Measurements from ENCODE around the gene SHISA7.

SHISA7 gene

DNA sequence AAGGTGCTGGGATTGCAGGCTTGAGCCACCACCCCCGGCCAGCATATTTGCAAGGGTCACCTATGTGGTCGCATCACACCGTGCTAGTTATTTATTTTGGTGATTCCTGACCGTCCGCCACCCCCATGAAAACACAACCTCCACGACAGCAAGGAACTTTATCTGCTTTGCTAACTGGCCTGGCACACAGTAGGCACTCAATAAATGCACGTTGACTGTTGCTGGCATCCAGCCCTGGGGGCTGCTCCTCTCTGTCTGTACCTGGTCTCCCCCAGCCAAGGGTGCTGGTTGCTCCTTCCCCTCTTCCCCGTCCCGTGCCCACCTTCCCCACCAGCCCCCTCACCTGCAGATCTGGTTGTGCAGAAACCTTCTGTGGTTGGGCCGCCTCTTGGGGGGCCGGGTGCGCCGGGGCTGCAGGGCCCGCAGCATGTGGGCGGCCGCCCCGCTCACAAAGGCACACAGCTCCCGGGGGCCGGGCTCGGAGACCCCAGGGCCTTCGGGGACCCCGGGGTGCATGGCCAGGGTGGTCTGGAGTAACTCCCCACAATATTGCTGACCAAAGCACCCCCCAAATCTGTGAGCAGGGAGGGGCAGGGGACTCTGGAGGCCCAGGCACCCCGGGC lies 21.1 kb upstream of the SHISA7 start:
- TF ChIP-seq, protein P1, sequence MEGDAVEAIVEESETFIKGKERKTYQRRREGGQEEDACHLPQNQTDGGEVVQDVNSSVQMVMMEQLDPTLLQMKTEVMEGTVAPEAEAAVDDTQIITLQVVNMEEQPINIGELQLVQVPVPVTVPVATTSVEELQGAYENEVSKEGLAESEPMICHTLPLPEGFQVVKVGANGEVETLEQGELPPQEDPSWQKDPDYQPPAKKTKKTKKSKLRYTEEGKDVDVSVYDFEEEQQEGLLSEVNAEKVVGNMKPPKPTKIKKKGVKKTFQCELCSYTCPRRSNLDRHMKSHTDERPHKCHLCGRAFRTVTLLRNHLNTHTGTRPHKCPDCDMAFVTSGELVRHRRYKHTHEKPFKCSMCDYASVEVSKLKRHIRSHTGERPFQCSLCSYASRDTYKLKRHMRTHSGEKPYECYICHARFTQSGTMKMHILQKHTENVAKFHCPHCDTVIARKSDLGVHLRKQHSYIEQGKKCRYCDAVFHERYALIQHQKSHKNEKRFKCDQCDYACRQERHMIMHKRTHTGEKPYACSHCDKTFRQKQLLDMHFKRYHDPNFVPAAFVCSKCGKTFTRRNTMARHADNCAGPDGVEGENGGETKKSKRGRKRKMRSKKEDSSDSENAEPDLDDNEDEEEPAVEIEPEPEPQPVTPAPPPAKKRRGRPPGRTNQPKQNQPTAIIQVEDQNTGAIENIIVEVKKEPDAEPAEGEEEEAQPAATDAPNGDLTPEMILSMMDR (IDR thresholded peaks at IDR 0.05; ENCODE audit: extremely low read depth, missing control alignments), result no peak
- DNase-seq (ENCODE audit: low spot score), result no peak

DNA sequence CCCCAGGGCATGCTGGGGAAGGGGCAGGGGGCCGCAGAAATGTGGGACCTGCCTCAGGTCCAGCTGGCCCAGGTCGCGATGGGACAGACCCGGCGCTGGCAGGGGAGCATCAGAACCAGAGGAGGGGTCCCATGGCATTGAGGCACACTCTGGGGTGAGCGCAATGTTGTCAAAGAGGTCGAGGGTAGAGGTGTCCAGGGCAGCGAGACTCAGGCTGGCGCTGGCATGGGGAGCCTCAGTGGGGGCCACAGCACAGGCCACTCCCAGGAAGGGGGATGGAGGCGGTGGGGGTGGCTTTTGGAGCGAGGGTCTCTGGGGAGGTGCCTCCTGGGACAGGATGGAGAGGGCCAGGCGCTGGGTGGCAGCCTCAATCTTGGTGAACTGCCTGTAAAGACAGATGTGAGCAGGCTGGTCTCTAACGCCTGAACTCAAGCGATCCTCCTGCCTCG lies 20.5 kb upstream of the SHISA7 start:
- no peak for DNase-seq (ENCODE audit: low spot score)
- TF ChIP-seq, protein P1 (IDR thresholded peaks at IDR 0.05; ENCODE audit: extremely low read depth, missing control alignments), result no peak

DNA sequence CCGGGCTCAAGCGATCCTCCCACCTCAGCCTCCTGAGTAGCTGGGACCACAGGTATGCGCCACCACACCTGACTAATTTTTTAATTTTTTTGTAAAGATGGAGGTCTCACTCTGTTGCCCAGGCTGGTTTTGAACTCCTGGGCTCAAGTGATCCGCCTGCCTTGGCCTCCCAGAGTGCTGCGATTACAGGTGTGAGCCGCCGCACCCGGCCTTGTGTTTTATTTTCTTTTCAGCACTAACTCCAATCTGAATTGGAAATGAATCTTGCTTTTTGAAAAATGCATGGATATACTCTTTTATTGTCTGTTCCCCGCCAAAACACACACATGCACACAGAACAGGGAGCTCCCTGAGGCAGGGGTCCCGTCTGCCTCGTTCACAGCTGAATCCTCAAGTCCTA lies 19.6 kb upstream of the SHISA7 start:
- TF ChIP-seq, protein P1 (IDR thresholded peaks at IDR 0.05; ENCODE audit: extremely low read depth, missing control alignments), result no peak

DNA sequence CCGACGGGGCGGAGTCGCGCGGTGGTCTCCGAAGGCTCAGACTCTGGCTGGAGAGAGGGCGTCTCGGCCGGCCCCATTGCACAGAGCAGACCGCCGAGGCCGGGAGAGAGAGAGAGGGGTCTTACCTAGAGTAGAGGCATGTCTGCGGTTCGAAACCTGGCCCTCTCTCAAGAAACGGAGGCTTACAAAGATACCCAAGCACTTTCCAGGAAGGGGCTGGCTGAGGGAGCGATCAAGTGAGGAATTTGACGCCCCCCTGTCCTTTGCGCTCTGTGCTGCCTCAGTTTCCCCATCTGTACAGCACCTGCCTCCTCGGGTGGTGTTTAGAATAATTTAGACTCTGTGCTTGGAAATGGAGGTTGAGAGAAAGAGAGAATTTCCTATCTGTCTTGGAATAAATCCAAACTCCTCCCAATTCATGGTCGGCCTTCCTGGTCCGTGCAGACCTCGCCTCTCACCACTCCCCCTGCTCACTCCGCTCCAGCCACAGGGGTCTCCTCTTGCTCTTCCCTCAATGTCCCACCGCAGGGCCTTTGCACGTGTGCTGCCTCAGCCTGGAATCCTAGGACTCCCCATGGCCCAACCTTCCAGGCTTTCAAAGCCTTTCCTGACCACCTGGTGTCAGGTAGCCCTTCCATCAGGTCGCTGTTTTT lies 19.0 kb upstream of the SHISA7 start:
- TF ChIP-seq, protein P1 (IDR thresholded peaks at IDR 0.05; ENCODE audit: extremely low read depth, missing control alignments), result no peak
- no peak for DNase-seq (ENCODE audit: low spot score)

More for the DNA sequence above, 19.6 kb upstream of the SHISA7 start:
- DNase-seq (ENCODE audit: low spot score), result no peak

DNA sequence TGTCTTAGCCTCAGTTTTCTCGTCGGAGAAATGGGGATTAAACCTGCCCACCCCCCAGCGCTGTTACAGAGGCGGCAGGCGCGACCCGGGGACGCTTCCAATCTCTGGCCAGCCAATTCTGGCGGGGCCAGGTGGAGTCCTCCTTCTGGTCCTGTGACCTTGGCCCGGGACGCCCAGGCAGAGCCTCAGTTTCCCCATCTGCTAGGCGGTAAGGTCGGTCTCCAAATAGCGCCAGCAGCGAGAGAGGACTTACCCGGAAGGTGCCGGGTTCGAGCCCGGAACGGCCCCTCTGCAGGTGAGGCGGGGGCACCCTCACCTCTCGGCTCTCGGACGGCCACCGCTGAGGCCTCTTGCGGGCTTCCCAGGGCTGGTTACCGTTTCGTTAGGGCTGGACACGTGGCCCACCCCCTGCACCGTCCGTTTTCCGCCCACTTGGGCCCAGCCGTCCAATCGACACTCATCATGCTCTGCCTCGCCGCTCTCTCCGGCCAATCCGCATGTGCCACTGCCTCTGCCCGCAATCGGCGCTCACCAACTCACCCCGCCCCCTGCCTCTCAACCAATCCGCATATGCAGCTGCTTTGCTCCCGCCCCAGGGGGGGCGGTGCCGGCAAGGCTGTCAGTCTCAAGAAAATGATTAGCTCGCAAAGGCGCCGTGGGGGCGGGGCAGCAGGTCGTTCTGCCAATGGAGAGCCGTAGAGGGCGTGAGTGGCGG lies 18.3 kb upstream of the SHISA7 start, which contains the start of gene ISOC2:
Gene ISOC2, minus strand, starts transcription at position 384 of the 715 bp plus-strand sequence. CDS start 5,156 bp downstream, outside the sequence.
- peak; percentile 99 for DNase-seq (ENCODE audit: low spot score)
- TF ChIP-seq, protein P1 (IDR thresholded peaks at IDR 0.05; ENCODE audit: extremely low read depth, missing control alignments), result no peak

DNA sequence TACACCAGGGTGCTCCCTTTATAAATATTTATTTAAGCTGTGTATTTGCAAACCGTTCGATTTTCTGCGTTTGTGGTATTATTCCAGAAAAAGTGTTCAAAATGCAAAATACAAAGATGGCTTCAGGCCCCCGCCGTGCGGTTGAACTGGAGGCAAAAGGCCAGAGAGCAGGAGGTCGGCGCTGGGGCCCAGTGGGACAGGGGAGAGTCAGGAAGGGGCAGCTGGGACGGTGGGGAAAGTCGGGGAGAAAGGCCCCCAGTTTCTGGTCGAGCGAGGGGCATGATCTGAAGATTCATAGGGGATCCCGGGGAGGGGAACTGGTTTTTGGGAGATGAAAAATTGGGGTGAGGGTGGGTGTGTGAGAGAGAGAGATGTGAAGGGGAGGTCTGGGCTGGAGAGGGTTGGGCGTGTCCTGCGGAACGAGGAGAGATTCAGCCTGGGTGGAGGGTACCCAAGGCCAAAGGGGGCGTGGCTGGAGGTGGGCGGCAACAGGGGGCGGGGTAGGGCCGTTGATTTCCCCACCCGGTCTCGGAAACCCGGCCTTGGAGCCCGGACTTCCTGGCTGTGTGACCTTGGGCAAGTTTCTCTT lies 17.7 kb upstream of the SHISA7 start:
- TF ChIP-seq, protein P1 (IDR thresholded peaks at IDR 0.05; ENCODE audit: extremely low read depth, missing control alignments), result no peak
- DNase-seq (ENCODE audit: low spot score), result peak; percentile 80
